ENCODE results near the gene CD163L1.
"Not testable (repeated sequence)": the region's sequence is repeated elsewhere in the genome, so short reads cannot be mapped to it uniquely, and the experiment has no call there.

Gene CD163L1

DNA sequence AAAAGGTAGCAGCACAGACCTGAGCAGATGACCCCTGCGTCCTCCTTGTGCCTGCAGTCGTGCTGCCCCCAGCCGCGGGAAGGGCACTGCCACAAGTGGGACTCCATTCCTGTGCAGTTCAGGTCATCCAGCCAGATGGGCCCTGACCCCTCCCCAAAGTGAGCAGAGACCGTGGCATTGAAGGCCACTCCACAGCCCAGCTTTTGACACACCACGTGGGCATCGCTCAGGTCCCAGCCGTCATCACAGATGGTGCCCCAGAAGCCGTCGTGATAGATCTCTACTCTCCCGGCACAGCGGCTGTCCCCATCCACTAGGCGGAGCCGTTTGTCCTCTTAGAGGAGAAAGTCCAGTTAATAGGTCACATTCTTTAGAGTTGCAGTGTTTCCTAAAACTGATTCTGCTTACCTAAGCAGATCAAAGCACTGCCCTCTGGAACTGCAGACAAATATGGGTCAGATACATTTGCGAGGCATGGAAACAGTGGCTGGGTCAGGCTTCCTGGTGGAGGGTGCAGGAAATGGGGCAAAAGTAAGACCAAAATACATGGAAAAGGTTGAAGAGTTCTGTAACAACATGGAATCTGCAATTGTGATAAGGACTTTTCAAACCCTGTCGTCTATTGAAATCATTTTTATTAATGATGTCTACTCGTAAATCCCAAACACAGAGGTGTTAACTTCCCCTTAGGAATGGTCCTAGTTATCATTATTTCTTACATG, 69.4 kb downstream of the CD163L1 start:
- H3K9me3 Mint-ChIP-seq: no peaks in the 10 kb centered on the region
- DNase-seq: peak; percentile 31
- no peak overlapping the region for H3K27ac Mint-ChIP-seq
- H3K36me3 Mint-ChIP-seq (ENCODE audit: low read depth): no peaks in the 10 kb centered on the region
- no peaks in the 10 kb centered on the region for H3K4me1 Mint-ChIP-seq (ENCODE audit: low read depth)
- H3K4me3 Mint-ChIP-seq: no peak overlapping the region
- H3K27me3 Mint-ChIP-seq: peaks cover 11% of the 10 kb centered on the region

DNA sequence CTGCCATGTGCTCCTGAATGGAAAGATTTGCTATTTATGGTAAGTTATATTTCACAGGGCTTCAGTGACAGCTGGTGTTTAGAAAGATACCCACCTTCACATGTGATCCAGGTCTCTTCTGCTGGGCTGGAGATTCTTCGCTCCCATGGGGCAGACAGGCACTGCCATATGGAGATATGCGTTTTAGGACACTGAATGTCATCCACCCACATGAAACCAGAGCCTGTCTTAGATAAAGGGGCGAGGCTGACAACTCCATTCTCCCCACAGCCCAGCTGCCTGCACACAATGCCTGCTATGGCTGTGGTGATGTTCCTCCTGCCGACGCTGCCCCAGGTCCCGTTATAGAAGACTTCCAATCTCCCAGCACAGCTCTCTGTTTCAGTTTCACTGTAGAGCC, 70.7 kb downstream of the CD163L1 start:
- Mint-ChIP-seq H3K27me3 (peaks cover 6% of the 10 kb centered on the region), H3K27ac (no peak overlapping the region), H3K4me1 (ENCODE audit: low read depth) (no peaks in the 10 kb centered on the region)

DNA sequence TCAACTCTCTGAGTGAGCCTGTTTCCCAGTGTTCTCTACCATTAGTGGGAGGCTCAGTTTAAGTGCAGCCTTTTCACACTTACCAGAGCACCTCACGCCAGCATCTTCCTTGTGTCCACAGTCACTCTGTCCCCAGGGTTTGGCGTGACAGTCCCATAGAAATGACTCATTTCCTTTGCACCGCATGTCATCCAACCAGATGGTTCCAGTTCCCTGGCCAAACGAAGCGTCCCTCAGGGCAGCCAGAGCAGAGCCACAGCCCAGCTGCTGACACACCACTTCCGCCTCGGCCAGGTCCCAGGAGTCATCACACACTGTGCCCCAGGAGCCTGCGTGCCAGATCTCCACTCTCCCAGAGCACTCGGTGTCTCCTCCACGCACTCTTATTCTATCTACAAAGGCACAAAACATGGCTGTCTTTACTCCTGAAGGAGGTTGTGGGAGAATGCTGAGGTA, 74.7 kb downstream of the CD163L1 start:
- Mint-ChIP-seq H3K4me3 (no peak overlapping the region), H3K27ac (no peak overlapping the region), H3K4me1 (ENCODE audit: low read depth) (no peaks in the 10 kb centered on the region), H3K36me3 (ENCODE audit: low read depth) (no peaks in the 10 kb centered on the region), H3K27me3 (peaks cover 6% of the 10 kb centered on the region), H3K9me3 (no peaks in the 10 kb centered on the region)
- no peak for DNase-seq

More for the DNA sequence above, 70.7 kb downstream of the CD163L1 start:
- no peaks in the 10 kb centered on the region for H3K9me3 Mint-ChIP-seq
- H3K4me3 Mint-ChIP-seq: no peak overlapping the region
- no peaks in the 10 kb centered on the region for H3K36me3 Mint-ChIP-seq (ENCODE audit: low read depth)
- DNase-seq: no peak

DNA sequence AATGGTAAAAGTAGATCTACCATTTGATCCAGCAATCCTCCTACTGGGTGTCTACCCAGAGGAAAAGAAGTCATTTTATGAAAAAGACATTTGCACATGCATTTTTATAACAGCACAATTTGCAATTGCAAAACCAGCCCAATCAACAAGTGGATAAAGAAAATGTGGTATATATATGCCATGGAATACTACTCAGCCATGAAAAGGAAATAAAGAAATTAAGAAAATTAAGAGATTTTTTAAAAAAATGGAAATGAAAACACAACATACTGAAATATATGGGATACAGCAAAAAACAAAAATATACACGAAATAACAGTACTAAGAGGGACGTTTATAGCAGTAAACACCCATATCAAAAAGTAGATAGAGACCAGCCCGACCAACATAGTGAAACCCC, 81.2 kb downstream of the CD163L1 start:
- H3K36me3 Mint-ChIP-seq (ENCODE audit: low read depth): no peaks in the 10 kb centered on the region
- no peak overlapping the region for H3K4me3 Mint-ChIP-seq
- no peaks in the 10 kb centered on the region for H3K4me1 Mint-ChIP-seq (ENCODE audit: low read depth)
- no peak for DNase-seq
- peaks cover 6% of the 10 kb centered on the region for H3K27me3 Mint-ChIP-seq
- H3K9me3 Mint-ChIP-seq: no peaks in the 10 kb centered on the region
- no peak overlapping the region for H3K27ac Mint-ChIP-seq

DNA sequence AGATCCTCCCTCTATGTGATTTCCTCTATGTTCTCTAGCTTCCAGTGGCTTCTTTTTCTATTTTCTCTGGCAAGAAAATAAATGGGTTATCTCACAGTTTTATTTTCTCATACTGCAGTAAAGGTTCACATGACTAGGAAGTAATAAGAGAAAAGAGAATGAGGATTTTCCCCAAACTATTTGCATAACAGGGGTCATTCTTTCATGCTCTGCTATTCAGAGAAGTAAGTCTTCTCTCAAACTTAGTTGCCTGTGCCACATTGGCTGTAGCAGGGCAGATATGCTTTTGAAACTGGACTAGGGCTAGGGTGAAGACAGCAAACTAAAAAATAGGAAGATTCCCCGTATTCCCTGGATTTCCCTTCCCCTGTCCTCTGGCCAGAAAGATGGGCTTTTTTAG, 82.7 kb downstream of the CD163L1 start:
- no peak for DNase-seq
- no peaks in the 10 kb centered on the region for H3K36me3 Mint-ChIP-seq (ENCODE audit: low read depth)
- no peak overlapping the region for H3K27ac Mint-ChIP-seq
- H3K9me3 Mint-ChIP-seq: no peaks in the 10 kb centered on the region
- H3K27me3 Mint-ChIP-seq: peaks cover 11% of the 10 kb centered on the region
- no peaks in the 10 kb centered on the region for H3K4me1 Mint-ChIP-seq (ENCODE audit: low read depth)
- no peak overlapping the region for H3K4me3 Mint-ChIP-seq

DNA sequence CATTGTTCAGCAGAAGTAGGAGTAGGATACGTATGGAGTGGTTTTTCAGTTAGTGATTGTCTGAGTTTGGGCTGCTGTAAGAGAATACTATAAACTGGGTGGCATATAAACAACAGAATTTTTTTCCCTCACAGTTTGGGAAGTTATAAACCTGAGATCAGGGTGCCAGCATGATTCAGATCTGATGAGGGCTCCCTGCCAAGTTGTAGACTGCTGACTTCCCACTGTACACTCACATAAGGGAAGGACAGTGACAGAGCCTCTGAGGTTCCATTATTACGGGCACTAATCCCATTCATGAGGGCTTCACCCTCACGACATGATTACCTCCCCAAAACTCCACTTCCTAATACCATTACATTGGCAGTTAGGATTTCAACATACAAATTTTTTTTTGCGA, 89.4 kb downstream of the CD163L1 start:
- Mint-ChIP-seq H3K27me3 (peaks cover 5% of the 10 kb centered on the region), H3K4me3 (no peak overlapping the region), H3K4me1 (ENCODE audit: low read depth) (peaks cover 14% of the 10 kb centered on the region), H3K36me3 (ENCODE audit: low read depth) (no peaks in the 10 kb centered on the region), H3K27ac (no peak overlapping the region), H3K9me3 (no peaks in the 10 kb centered on the region)
- no peak for DNase-seq

DNA sequence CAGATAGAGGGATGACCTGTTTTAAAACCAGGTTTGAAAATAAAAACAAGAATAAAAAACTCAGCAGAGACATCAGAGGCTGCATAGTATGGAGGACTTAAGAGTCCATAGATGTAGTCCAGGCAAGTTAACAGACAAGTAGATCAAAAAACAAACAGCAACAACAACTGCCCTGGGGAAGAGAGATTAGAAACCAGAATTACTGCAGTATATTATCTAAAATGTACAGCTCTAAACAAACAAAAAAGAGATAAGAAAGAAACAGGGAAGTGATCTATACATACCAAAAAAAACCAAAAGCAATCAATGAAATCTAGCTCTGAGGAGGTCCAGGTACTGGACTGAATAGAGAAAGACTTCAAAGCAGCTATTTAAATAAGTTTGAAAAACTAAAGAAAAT, 91.3 kb downstream of the CD163L1 start:
- H3K27me3 Mint-ChIP-seq: peaks cover 5% of the 10 kb centered on the region
- DNase-seq: no peak

DNA sequence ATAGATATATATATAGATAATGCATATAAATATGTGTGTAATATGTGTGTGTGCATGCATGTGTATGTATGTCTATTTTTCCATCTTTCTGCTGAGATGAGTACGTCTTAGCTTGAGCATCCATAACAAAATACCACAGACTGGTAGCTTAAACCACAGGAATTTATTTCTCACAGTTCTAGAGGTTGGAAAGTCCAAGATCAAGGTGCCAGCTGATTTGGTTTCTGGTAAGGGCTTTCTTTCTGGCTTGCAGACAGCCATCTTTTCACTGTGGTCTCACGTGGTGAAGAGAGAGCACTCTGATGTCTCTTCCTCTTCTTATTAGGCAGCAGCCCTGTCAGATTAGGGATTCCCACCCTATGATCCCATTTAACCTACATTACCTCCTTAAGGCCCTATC, 92.8 kb downstream of the CD163L1 start:
- no peak for DNase-seq
- Mint-ChIP-seq H3K4me1 (ENCODE audit: low read depth) (peaks cover 27% of the 10 kb centered on the region), H3K27me3 (no peaks in the 10 kb centered on the region), H3K4me3 (no peak overlapping the region), H3K36me3 (ENCODE audit: low read depth) (no peaks in the 10 kb centered on the region), H3K27ac (no peak overlapping the region), H3K9me3 (no peaks in the 10 kb centered on the region)

More for the DNA sequence above, 91.3 kb downstream of the CD163L1 start:
- Mint-ChIP-seq H3K9me3 (no peaks in the 10 kb centered on the region), H3K36me3 (ENCODE audit: low read depth) (no peaks in the 10 kb centered on the region), H3K27ac (no peak overlapping the region), H3K4me3 (no peak overlapping the region), H3K4me1 (ENCODE audit: low read depth) (peaks cover 18% of the 10 kb centered on the region)

DNA sequence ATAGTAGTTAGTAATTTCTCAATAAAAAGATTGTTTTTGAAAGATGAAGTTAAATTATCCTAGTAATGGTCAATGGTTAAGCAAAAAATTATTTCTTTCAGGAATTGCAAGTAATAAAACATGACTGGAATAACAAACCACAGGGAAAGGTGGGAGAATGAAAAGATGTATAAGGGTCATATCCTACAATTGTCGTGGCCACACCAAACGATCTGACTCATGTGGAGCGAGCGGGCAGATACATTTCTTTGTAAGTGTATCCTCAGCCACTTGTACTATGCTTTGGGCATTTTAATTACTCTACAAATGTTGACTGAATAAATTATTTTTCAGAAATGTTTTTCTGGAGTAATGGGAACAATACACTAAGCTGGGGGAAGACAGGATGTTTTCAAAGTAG, 94.5 kb downstream of the CD163L1 start:
- H3K27ac Mint-ChIP-seq: no peak overlapping the region
- no peaks in the 10 kb centered on the region for H3K27me3 Mint-ChIP-seq
- no peak for DNase-seq
- peaks cover 12% of the 10 kb centered on the region for H3K9me3 Mint-ChIP-seq
- H3K4me1 Mint-ChIP-seq (ENCODE audit: low read depth): peaks cover 31% of the 10 kb centered on the region
- H3K4me3 Mint-ChIP-seq: no peak overlapping the region
- peaks cover 6% of the 10 kb centered on the region for H3K36me3 Mint-ChIP-seq (ENCODE audit: low read depth)

DNA sequence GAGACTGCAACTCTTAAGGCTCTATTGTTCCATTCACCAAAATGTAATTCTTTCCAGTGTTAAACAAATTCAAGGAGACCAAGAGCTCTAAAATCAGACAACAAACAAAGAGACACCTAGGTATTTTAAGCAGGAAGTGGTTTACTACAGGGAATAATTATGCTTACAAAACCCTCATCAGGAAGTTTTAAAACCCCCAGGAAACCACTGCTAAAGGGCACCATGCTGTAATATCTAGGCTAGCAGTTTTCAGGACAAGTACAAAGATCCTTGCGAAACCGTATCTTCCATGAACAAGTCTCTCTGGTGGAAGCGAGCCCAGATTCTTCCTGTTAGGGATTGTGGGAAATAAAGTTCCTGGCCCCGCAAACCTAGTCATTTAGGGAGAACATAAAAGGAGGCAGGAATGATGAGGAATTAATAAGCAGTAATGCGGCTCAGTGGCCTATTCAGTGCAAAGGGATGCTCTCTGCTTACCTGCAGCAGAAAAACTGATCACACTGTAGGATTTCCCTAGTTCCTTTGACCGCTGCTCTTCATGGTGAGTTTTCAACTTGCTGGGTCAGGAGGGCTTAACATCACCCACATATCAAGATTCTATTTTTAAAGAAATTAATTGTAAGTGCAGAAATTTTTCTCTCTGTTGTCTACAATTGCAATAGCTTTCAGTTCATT, 97.3 kb downstream of the CD163L1 start:
- Mint-ChIP-seq H3K36me3 (ENCODE audit: low read depth) (peaks cover 8% of the 10 kb centered on the region), H3K27ac (peak overlapping the region; percentile 72), H3K27me3 (no peaks in the 10 kb centered on the region), H3K4me1 (ENCODE audit: low read depth) (peaks cover 36% of the 10 kb centered on the region), H3K9me3 (peaks cover 18% of the 10 kb centered on the region), H3K4me3 (no peak overlapping the region)
- DNase-seq: no peak

DNA sequence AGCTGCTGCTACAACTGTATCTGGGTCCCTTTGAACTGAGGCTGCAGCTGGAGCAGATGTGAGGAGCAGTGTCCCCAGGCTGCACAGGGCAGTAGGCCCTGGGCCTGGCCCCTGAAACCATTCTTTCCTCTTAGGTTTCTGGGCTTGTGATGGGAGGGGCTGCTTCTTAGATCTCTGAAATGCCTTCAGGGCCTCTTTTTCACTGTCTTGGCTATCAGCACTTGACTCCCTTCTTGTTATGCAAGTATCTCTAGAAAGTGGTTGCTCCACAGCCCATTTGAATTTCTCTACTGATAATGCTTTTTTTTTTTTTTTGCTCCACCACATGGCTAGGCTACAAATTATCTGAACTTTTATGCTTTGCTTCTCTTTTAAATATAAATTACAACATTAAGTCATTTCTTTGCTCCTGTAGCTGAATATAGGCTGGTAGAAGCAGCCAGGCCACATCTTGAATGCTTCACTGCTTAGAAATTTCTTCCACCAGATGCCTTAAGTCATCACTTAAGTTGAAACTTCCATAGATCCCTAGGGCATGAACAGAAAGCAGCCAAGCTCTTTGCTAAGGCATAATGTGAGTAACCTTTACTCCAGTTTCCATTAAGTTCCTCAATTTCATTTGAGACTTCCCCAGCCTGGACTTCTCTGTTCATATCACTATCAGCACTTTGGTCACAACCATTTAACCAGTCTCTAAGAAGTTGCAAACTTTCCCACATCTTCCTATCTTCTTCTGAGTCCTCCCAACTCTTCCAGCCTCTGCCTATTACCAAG, 98.9 kb downstream of the CD163L1 start:
- no peak for DNase-seq
- Mint-ChIP-seq H3K4me1 (ENCODE audit: low read depth) (peaks cover 26% of the 10 kb centered on the region), H3K36me3 (ENCODE audit: low read depth) (peaks cover 8% of the 10 kb centered on the region), H3K27me3 (no peaks in the 10 kb centered on the region), H3K4me3 (no peak overlapping the region), H3K9me3 (peaks cover 18% of the 10 kb centered on the region), H3K27ac (no peak overlapping the region)

DNA sequence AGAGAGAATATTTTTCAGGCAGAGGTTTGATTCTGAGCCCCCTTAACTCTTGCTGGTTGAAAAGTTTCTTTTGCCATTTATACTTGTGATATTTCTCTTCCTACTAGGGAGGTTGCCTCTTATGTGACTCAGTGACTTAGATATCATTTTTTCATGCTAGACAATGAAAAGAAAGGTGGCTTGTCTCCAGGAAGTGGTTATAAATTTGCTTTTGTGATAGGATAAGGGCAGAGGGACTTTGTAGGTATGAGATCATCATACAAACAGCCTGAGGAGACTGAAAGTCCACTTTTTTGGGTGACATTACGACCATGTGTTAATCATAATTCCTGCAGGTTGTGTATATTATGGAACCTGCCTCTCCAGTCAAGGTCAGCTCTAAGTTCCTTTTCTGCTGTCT, 104.3 kb downstream of the CD163L1 start:
- H3K4me3 Mint-ChIP-seq: no peak overlapping the region
- H3K9me3 Mint-ChIP-seq: peaks cover 7% of the 10 kb centered on the region
- no peaks in the 10 kb centered on the region for H3K27me3 Mint-ChIP-seq
- DNase-seq: no peak
- H3K4me1 Mint-ChIP-seq (ENCODE audit: low read depth): peaks cover 15% of the 10 kb centered on the region
- no peak overlapping the region for H3K27ac Mint-ChIP-seq
- peaks cover 3% of the 10 kb centered on the region for H3K36me3 Mint-ChIP-seq (ENCODE audit: low read depth)

DNA sequence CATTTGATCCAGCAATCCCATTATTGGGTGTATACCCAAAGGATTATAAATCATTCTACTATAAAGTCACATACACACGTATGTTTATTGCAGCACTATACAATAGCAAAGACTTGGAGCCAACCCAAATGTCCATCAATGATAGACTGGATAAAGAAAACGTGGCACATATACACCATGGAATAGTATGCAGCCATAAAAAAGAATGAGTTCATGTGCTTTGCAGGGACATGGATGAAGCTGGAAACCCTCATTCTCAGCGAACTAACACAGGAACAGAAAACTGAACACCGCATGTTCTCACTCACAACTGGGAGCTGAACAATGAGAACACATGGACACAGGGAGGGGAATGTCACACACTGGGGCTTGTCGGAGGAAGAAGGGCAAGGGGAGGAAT, 106.2 kb downstream of the CD163L1 start:
- DNase-seq; H3K4me3 Mint-ChIP-seq; H3K27ac Mint-ChIP-seq; H3K36me3 Mint-ChIP-seq (ENCODE audit: low read depth); H3K27me3 Mint-ChIP-seq; H3K9me3 Mint-ChIP-seq: not testable (repeated sequence)
- peaks cover 13% of the 10 kb centered on the region for H3K4me1 Mint-ChIP-seq (ENCODE audit: low read depth)

DNA sequence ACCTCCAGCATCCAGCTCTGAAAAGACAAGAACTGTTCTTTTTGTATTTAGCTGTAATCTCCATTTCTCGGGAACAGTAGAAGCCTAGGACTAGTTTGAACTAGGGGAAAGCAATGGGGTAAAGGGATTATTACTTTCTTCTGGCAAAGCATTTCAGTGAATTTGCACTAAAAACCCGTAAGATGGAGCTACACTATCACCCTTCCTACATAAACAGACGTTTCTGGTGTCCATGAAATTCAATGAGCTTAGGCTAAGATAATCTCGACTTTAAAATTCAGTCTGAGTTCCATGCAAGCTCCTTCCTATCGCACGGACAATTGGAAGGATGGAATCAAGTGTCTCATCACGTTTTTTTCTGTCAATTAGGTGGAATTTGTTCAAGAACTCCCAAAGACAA, 116.0 kb downstream of the CD163L1 start:
- Mint-ChIP-seq H3K27me3 (peaks cover 12% of the 10 kb centered on the region), H3K27ac (no peak overlapping the region), H3K36me3 (ENCODE audit: low read depth) (no peaks in the 10 kb centered on the region), H3K4me1 (ENCODE audit: low read depth) (peaks cover 5% of the 10 kb centered on the region), H3K4me3 (no peak overlapping the region), H3K9me3 (peaks cover 10% of the 10 kb centered on the region)
- DNase-seq: no peak

DNA sequence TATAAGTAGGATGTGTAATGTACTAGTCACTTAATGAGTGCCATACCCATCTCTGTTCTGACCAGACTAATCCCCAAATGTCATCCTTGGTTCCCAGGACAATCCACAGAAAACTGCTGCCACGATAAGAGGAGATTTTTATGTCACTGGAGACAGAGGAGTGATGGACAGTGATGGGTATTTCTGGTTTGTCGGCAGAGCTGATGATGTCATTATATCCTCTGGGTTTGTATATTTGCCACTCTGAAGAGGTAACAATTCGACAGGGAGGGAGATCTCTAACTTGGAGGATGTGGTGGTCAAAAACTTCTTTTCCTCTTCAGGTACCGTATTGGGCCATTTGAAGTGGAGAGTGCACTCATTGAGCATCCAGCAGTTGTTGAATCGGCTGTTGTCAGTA, 119.8 kb downstream of the CD163L1 start:
- H3K9me3 Mint-ChIP-seq: no peaks in the 10 kb centered on the region
- H3K4me1 Mint-ChIP-seq (ENCODE audit: low read depth): no peaks in the 10 kb centered on the region
- peaks cover 7% of the 10 kb centered on the region for H3K27me3 Mint-ChIP-seq
- H3K4me3 Mint-ChIP-seq: no peak overlapping the region
- no peak overlapping the region for H3K27ac Mint-ChIP-seq
- no peaks in the 10 kb centered on the region for H3K36me3 Mint-ChIP-seq (ENCODE audit: low read depth)
- DNase-seq: no peak

All from activated T-cell treated with anti-CD3 and anti-CD28 coated beads, Interleukin-2, amount 50 U/mL, for 24 hours (primary cell).